GM18951 (cell line): ENCODE data around the gene POU2AF2.
"Not testable (repeated sequence)": the region's sequence is repeated elsewhere in the genome, so short reads cannot be mapped to it uniquely, and the experiment has no call there.

Source experiments
- POLR2A ChIP-seq: IDR thresholded peaks from 4 replicates; pipeline ENCODE4 v1.6.1; 2011; ENCODE audit warnings: mild to moderate bottlenecking; ENCODE audit not compliant: insufficient read length, insufficient read depth; ENCODE audit errors: extremely low read depth
- in situ Hi-C: fragments of 300-500 bp; cut with MboI; formaldehyde crosslinking; loops from one replicate; pipeline ENCODE4 v1.12.0; 2022; ENCODE audit warnings: low sequenced_read_pairs, mixed read lengths, inconsistent platforms; ENCODE audit not compliant: unreplicated experiment

Gene POU2AF2

GRCh38 chr11:111269146-111269868 is 23.8 kb downstream of the POU2AF2 start:
- TF ChIP-seq POLR2A: no peak
- in situ Hi-C loops: no loop called here

GRCh38 chr11:111272420-111272819 is 26.9 kb downstream of the POU2AF2 start:
- in situ Hi-C loops: no loop called here
- TF ChIP-seq POLR2A: no peak

- in situ Hi-C loops: loop anchor here (5.0 kb wide), 1 partner anchor 140 kb away; no protein-coding TSS in a partner anchor
- TF ChIP-seq POLR2A: no peak
Measured at GRCh38 chr11:111282562-111283075, 37.1 kb downstream of the POU2AF2 start.

- no peak for TF ChIP-seq POLR2A
- in situ Hi-C loops: loop anchor here (5.0 kb wide), 1 partner anchor 138 kb away; no protein-coding TSS in a partner anchor
Measured at GRCh38 chr11:111283945-111284481, 38.5 kb downstream of the POU2AF2 start.

- in situ Hi-C loops: no loop called here
- no peak for TF ChIP-seq POLR2A
Measured at GRCh38 chr11:111285189-111286091, 39.9 kb downstream of the POU2AF2 start.

- no peak for TF ChIP-seq POLR2A
- in situ Hi-C loops: no loop called here
Measured at GRCh38 chr11:111291764-111292163, 46.2 kb downstream of the POU2AF2 start.

GRCh38 chr11:111292408-111292807 is 46.9 kb downstream of the POU2AF2 start:
- in situ Hi-C loops: not testable (repeated sequence)

GRCh38 chr11:111296196-111296595 is 50.7 kb downstream of the POU2AF2 start:
- no peak for TF ChIP-seq POLR2A
- in situ Hi-C loops: no loop called here

GRCh38 chr11:111297696-111298095 is 52.2 kb downstream of the POU2AF2 start:
- no peak for TF ChIP-seq POLR2A
- in situ Hi-C loops: no loop called here

- in situ Hi-C loops: no loop called here
- TF ChIP-seq POLR2A: no peak
Measured at GRCh38 chr11:111298413-111299100, 53.0 kb downstream of the POU2AF2 start, which contains the start of gene POU2AF3. TSS of gene POU2AF3 (plus strand) at chr11:111298546. CDS start at chr11:111298582, 36 bp downstream.

GRCh38 chr11:111299101-111300026 is 53.8 kb downstream of the POU2AF2 start:
- TF ChIP-seq POLR2A: no peak
- in situ Hi-C loops: no loop called here

GRCh38 chr11:111300569-111300968 is 55.0 kb downstream of the POU2AF2 start:
- TF ChIP-seq POLR2A: no peak
- in situ Hi-C loops: no loop called here
